ENCODE data around the gene PCMTD2. TPM values are rescaled to one million over a fixed set of nuclear protein-coding genes. Genes with fewer than 3 reads are reported as not detected.

Gene PCMTD2
- total RNA-seq: 45.2 TPM

- no peaks in the 10 kb centered on the region for H3K36me3 ChIP-seq
- H3K4me1 ChIP-seq: peaks cover 37% of the 10 kb centered on the region
- peak within 1 kb of the TSS; percentile 90 for H3K27ac ChIP-seq
- TF ChIP-seq, protein P1, sequence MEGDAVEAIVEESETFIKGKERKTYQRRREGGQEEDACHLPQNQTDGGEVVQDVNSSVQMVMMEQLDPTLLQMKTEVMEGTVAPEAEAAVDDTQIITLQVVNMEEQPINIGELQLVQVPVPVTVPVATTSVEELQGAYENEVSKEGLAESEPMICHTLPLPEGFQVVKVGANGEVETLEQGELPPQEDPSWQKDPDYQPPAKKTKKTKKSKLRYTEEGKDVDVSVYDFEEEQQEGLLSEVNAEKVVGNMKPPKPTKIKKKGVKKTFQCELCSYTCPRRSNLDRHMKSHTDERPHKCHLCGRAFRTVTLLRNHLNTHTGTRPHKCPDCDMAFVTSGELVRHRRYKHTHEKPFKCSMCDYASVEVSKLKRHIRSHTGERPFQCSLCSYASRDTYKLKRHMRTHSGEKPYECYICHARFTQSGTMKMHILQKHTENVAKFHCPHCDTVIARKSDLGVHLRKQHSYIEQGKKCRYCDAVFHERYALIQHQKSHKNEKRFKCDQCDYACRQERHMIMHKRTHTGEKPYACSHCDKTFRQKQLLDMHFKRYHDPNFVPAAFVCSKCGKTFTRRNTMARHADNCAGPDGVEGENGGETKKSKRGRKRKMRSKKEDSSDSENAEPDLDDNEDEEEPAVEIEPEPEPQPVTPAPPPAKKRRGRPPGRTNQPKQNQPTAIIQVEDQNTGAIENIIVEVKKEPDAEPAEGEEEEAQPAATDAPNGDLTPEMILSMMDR (IDR thresholded peaks at IDR 0.05): peak in 2 of 3 experiments; percentile 4 to 32
- TF ChIP-seq POLR2A (IDR thresholded peaks at IDR 0.05): peak in 1 of 2 donors; percentile 39
- TF ChIP-seq POLR2AphosphoS5 (IDR thresholded peaks at IDR 0.05; ENCODE audit: insufficient read depth in 1 of 2, low read depth in 1 of 2): no peak
- intact Hi-C loops (cut with DNase I): no loop called here
- DNase-seq (ENCODE audit: extremely low spot score in 2 of 2): peak; percentile 82 to 84
- H3K9me3 ChIP-seq: no peaks in the 10 kb centered on the region
- H3K4me3 ChIP-seq: peak within 1 kb of the TSS; percentile 89 to 95
- H3K27me3 ChIP-seq: no peaks in the 10 kb centered on the region
Measured at GRCh38 chr20:64255361-64256281, at the start of gene PCMTD2. Gene PCMTD2, plus strand, starts transcription at chr20:64255748. Its CDS starts 4,218 bp downstream, at chr20:64259966.

DNA sequence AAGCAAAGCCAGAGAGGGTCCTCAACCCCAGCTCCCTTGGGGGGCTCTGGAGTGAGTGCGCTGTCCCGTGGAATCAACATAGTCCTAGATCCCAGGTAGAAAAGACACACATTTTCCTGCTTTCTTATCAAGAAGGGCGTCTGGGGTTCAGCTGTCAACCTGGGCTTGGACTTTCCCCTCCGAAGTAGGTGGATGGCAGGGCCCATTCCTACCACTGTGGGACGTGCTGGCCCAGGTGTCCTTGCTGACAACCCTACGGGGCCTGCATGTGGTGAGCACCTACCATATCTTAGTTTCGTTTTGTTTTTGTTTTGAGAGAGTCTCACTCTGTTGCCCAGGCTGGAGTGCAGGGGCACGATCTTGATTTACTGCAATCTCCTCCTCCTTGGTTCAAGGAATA is 48.9 kb upstream of the PCMTD2 start:
- Histone ChIP-seq H3K36me3 (no peaks in the 10 kb centered on the region), H3K4me3 (no peak overlapping the region), H3K27me3 (no peaks in the 10 kb centered on the region), H3K4me1 (peaks cover 11% of the 10 kb centered on the region), H3K27ac (no peak overlapping the region), H3K9me3 (no peaks in the 10 kb centered on the region)
- DNase-seq (ENCODE audit: extremely low spot score in 2 of 2): no peak
- intact Hi-C loops (cut with DNase I): no loop called here
- TF ChIP-seq, protein P1 (IDR thresholded peaks at IDR 0.05): no peak
- TF ChIP-seq POLR2AphosphoS5 (IDR thresholded peaks at IDR 0.05; ENCODE audit: insufficient read depth in 1 of 2, low read depth in 1 of 2): no peak

GRCh38 chr20:64207641-64208590 is 47.6 kb upstream of the PCMTD2 start:
- intact Hi-C loops (cut with DNase I): no loop called here
- no peaks in the 10 kb centered on the region for H3K36me3 ChIP-seq
- H3K27me3 ChIP-seq: no peaks in the 10 kb centered on the region
- TF ChIP-seq, protein P1 (IDR thresholded peaks at IDR 0.05): no peak
- no peak for TF ChIP-seq POLR2A (IDR thresholded peaks at IDR 0.05)
- TF ChIP-seq POLR2AphosphoS5 (IDR thresholded peaks at IDR 0.05; ENCODE audit: insufficient read depth in 1 of 2, low read depth in 1 of 2): no peak
- peaks cover 18% of the 10 kb centered on the region for H3K4me1 ChIP-seq
- H3K27ac ChIP-seq: no peak overlapping the region
- no peak for DNase-seq (ENCODE audit: extremely low spot score in 2 of 2)
- no peak overlapping the region for H3K4me3 ChIP-seq
- no peaks in the 10 kb centered on the region for H3K9me3 ChIP-seq

DNA sequence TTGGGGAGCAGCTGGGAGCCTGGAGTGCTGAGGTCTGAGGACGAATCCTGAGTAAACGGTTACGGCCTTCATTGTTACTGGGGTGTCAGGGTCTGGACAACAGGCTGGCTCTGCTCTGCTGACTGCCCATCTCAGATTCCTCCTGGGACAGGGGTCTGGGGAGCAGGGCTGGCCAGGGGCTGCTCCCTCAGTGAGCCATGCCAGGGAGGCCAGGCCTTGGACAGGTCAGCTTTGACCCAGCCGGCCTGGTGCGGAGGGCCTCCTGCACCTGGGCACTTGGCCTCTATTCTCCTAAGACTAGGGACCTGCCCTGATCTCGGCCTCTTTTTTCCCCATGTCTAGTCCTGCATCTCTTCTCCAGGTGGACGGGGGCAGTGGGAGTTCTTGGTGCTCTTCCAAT is 46.4 kb upstream of the PCMTD2 start:
- no peaks in the 10 kb centered on the region for H3K36me3 ChIP-seq
- peaks cover 28% of the 10 kb centered on the region for H3K4me1 ChIP-seq
- no peaks in the 10 kb centered on the region for H3K27me3 ChIP-seq
- no peak overlapping the region for H3K27ac ChIP-seq
- TF ChIP-seq POLR2AphosphoS5 (IDR thresholded peaks at IDR 0.05; ENCODE audit: insufficient read depth in 1 of 2, low read depth in 1 of 2) (no peak), POLR2A (IDR thresholded peaks at IDR 0.05) (no peak)
- TF ChIP-seq, protein P1 (IDR thresholded peaks at IDR 0.05): no peak
- intact Hi-C loops (cut with DNase I): no loop called here
- no peak overlapping the region for H3K4me3 ChIP-seq
- no peak for DNase-seq (ENCODE audit: extremely low spot score in 2 of 2)
- no peaks in the 10 kb centered on the region for H3K9me3 ChIP-seq
